ENCODE measurements around the gene LMNTD2.

The LMNTD2 gene

DNA sequence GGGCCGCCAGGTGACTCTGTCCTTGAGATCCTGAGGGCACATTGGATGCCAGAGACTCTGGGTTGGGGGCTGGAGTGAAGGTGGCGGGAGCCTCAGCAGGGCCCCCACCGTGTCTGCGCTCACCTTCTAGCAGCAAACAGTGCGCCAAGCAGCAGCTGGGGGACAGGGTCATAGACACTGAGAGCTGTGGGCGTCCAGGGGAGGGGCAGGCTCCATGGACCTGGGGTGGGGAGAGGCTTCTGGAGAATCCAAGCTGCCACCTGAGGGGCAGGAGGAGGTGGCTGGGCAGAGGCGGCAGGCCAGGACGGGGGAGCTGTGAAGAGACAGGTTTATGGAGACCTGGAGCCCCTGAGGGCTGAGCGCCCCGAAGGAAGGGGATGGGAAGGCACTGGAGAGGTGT lies 23.7 kb upstream of the LMNTD2 start:
- H3K79me2 ChIP-seq (ENCODE audit: insufficient read depth, low read length) = peaks cover 30% of the 10 kb centered on the region

DNA sequence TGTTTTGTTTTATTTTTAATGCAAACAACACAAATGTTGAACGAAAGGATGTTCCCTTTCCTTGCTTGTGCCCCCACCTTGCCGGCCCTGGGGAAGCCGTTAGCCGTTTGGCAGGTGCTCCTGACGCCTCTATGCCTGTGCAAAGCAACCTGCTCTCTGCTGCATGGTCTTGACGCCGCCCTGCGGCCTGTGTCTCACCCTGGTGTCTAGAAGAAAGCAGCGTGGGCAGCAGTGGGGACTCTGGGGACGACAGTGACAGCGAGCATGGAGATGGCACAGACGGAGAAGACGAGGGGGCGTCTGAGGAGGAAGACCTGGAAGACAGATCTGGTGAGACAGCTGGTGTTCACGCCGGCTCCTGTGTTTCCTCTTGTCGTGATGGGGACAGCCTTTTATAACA lies 21.2 kb upstream of the LMNTD2 start:
- Histone ChIP-seq H3F3A (ENCODE audit: insufficient read depth) (no peaks in the 10 kb centered on the region), H3K4me2 (ENCODE audit: low read depth, low read length, poor library complexity, severe bottlenecking) (no peak overlapping the region), H3K4me3 (ENCODE audit: insufficient read depth, low read length, poor library complexity, severe bottlenecking) (no peak overlapping the region), H3K9me3 (ENCODE audit: insufficient read depth, low read length) (no peaks in the 10 kb centered on the region), H3K27ac (ENCODE audit: low read depth, low read length) (no peak overlapping the region), H3K79me2 (ENCODE audit: insufficient read depth, low read length) (peaks cover 56% of the 10 kb centered on the region), H4K20me1 (ENCODE audit: low read depth, low read length) (peaks cover 27% of the 10 kb centered on the region; the same call in 1 of the 2 replicates), H2AFZ (ENCODE audit: low read depth, low read length, severe bottlenecking) (no peak overlapping the region), H3K36me3 (ENCODE audit: low read length) (no peaks in the 10 kb centered on the region), H3K9ac (ENCODE audit: low read length) (no peak overlapping the region), H3K9me2 (replicated peaks; ENCODE audit: insufficient read depth, low read length) (no peaks in the 10 kb centered on the region), H3K27me3 (ENCODE audit: low read length) (no peaks in the 10 kb centered on the region)
- no peak for TF ChIP-seq EZH2phosphoT487 (conservative IDR thresholded peaks at IDR 0.05; ENCODE audit: low read length)
- TF ChIP-seq, protein P1, sequence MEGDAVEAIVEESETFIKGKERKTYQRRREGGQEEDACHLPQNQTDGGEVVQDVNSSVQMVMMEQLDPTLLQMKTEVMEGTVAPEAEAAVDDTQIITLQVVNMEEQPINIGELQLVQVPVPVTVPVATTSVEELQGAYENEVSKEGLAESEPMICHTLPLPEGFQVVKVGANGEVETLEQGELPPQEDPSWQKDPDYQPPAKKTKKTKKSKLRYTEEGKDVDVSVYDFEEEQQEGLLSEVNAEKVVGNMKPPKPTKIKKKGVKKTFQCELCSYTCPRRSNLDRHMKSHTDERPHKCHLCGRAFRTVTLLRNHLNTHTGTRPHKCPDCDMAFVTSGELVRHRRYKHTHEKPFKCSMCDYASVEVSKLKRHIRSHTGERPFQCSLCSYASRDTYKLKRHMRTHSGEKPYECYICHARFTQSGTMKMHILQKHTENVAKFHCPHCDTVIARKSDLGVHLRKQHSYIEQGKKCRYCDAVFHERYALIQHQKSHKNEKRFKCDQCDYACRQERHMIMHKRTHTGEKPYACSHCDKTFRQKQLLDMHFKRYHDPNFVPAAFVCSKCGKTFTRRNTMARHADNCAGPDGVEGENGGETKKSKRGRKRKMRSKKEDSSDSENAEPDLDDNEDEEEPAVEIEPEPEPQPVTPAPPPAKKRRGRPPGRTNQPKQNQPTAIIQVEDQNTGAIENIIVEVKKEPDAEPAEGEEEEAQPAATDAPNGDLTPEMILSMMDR (IDR thresholded peaks at IDR 0.05; ENCODE audit: insufficient read depth, low read length, poor library complexity, severe bottlenecking) = no peak

More for the DNA sequence above, 23.7 kb upstream of the LMNTD2 start:
- Histone ChIP-seq H3K9ac (ENCODE audit: low read length) (no peak overlapping the region), H3K27ac (ENCODE audit: low read depth, low read length) (no peak overlapping the region), H3K4me2 (ENCODE audit: low read depth, low read length, poor library complexity, severe bottlenecking) (no peak overlapping the region), H4K20me1 (ENCODE audit: low read depth, low read length) (peaks cover 11% of the 10 kb centered on the region; the same call in 1 of the 2 replicates), H3K27me3 (ENCODE audit: low read length) (no peaks in the 10 kb centered on the region), H3K4me3 (ENCODE audit: insufficient read depth, low read length, poor library complexity, severe bottlenecking) (no peak overlapping the region), H3K36me3 (ENCODE audit: low read length) (0 out of 2 replicates have a peak, but pooled peaks cover 5% of the 10 kb centered on the region), H3K9me2 (replicated peaks; ENCODE audit: insufficient read depth, low read length) (no peaks in the 10 kb centered on the region), H2AFZ (ENCODE audit: low read depth, low read length, severe bottlenecking) (no peak overlapping the region), H3F3A (ENCODE audit: insufficient read depth) (no peaks in the 10 kb centered on the region), H3K9me3 (ENCODE audit: insufficient read depth, low read length) (no peaks in the 10 kb centered on the region)
- no peak for TF ChIP-seq EZH2phosphoT487 (conservative IDR thresholded peaks at IDR 0.05; ENCODE audit: low read length)
- TF ChIP-seq, protein P1 (IDR thresholded peaks at IDR 0.05; ENCODE audit: insufficient read depth, low read length, poor library complexity, severe bottlenecking) = no peak

DNA sequence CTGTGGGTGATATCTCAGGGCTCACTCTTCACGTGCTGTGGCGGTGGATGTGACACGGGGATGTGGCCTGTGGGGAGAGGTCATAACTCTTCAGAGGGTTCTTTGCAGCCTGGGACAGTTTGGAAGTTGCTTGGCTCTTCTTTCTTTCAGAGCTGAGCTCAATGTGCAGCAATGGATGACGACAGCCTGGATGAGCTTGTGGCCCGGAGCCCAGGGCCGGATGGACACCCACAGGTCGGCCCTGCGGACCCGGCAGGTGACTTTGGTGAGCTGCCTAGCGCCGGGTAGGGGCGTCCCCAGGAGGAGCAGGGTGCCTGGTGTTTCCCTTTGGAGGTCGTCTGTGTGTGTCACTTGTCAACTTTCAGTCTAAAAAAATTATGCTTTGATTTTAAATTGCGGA lies 20.8 kb upstream of the LMNTD2 start:
- Histone ChIP-seq H4K20me1 (ENCODE audit: low read depth, low read length) (peaks cover 27% of the 10 kb centered on the region; the same call in 1 of the 2 replicates), H3K9ac (ENCODE audit: low read length) (no peak overlapping the region), H3K79me2 (ENCODE audit: insufficient read depth, low read length) (peaks cover 56% of the 10 kb centered on the region), H3K9me3 (ENCODE audit: insufficient read depth, low read length) (no peaks in the 10 kb centered on the region), H3F3A (ENCODE audit: insufficient read depth) (no peaks in the 10 kb centered on the region), H3K4me3 (ENCODE audit: insufficient read depth, low read length, poor library complexity, severe bottlenecking) (no peak overlapping the region), H3K27ac (ENCODE audit: low read depth, low read length) (no peak overlapping the region), H3K9me2 (replicated peaks; ENCODE audit: insufficient read depth, low read length) (no peaks in the 10 kb centered on the region), H3K36me3 (ENCODE audit: low read length) (no peaks in the 10 kb centered on the region), H3K27me3 (ENCODE audit: low read length) (no peaks in the 10 kb centered on the region), H2AFZ (ENCODE audit: low read depth, low read length, severe bottlenecking) (no peak overlapping the region), H3K4me2 (ENCODE audit: low read depth, low read length, poor library complexity, severe bottlenecking) (no peak overlapping the region)
- TF ChIP-seq EZH2phosphoT487 (conservative IDR thresholded peaks at IDR 0.05; ENCODE audit: low read length) = no peak
- TF ChIP-seq, protein P1 (IDR thresholded peaks at IDR 0.05; ENCODE audit: insufficient read depth, low read length, poor library complexity, severe bottlenecking) = no peak
